ENCODE data around the gene SCO1. TPM values are rescaled to one million over a fixed set of nuclear protein-coding genes. Genes with fewer than 3 reads are reported as not detected.

SCO1 gene
- total and polyA plus RNA-seq, 10 of the 15 experiments (the other 5 are each of a cell fraction or from before 2014, with no cell fraction given), result 8.2 to 73.0 (median 37.1) TPM

GRCh38 chr17:10623737-10624338, 73.5 kb downstream of the SCO1 start:
- H3K27me3 ChIP-seq (replicated peaks in 1 of 2; ENCODE audit: control insufficient read depth in 2 of 2, insufficient read depth in 2 of 2, low read length in 1 of 2), result no peaks in the 10 kb centered on the region; a peak in 1 of 4 replicates
- TF ChIP-seq RELB (IDR thresholded peaks at IDR 0.05; ENCODE audit: low read depth) (no peak), RUNX3 (IDR thresholded peaks at IDR 0.05; ENCODE audit: low read length) (no peak), SMC3 (IDR thresholded peaks at IDR 0.05; ENCODE audit: borderline replicate concordance, low read length) (no peak), TAF1 (IDR thresholded peaks at IDR 0.05; ENCODE audit: borderline replicate concordance, low read depth, low read length) (no peak), BRCA1 (IDR thresholded peaks at IDR 0.05; ENCODE audit: low read depth, low read length) (no peak), KDM1A (IDR thresholded peaks at IDR 0.05; ENCODE audit: borderline replicate concordance) (no peak), CEBPB (IDR thresholded peaks at IDR 0.05; ENCODE audit: borderline replicate concordance in 1 of 2, low read depth in 2 of 2, low read length in 2 of 2) (no peak), NFIC (IDR thresholded peaks at IDR 0.05; ENCODE audit: low read depth, low read length) (no peak), CHD4 (IDR thresholded peaks at IDR 0.05) (no peak), HDAC2 (IDR thresholded peaks at IDR 0.05) (no peak)
- TF ChIP-seq, protein P1, sequence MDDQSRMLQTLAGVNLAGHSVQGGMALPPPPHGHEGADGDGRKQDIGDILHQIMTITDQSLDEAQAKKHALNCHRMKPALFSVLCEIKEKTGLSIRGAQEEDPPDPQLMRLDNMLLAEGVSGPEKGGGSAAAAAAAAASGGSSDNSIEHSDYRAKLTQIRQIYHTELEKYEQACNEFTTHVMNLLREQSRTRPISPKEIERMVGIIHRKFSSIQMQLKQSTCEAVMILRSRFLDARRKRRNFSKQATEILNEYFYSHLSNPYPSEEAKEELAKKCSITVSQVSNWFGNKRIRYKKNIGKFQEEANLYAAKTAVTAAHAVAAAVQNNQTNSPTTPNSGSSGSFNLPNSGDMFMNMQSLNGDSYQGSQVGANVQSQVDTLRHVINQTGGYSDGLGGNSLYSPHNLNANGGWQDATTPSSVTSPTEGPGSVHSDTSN (IDR thresholded peaks at IDR 0.05; ENCODE audit: insufficient replicate concordance, low read depth, low read length), result no peak
- TF ChIP-seq, protein P2, sequence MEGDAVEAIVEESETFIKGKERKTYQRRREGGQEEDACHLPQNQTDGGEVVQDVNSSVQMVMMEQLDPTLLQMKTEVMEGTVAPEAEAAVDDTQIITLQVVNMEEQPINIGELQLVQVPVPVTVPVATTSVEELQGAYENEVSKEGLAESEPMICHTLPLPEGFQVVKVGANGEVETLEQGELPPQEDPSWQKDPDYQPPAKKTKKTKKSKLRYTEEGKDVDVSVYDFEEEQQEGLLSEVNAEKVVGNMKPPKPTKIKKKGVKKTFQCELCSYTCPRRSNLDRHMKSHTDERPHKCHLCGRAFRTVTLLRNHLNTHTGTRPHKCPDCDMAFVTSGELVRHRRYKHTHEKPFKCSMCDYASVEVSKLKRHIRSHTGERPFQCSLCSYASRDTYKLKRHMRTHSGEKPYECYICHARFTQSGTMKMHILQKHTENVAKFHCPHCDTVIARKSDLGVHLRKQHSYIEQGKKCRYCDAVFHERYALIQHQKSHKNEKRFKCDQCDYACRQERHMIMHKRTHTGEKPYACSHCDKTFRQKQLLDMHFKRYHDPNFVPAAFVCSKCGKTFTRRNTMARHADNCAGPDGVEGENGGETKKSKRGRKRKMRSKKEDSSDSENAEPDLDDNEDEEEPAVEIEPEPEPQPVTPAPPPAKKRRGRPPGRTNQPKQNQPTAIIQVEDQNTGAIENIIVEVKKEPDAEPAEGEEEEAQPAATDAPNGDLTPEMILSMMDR (IDR thresholded peaks at IDR 0.05 in 2 of 3, conservative IDR thresholded peaks at IDR 0.05 in 1 of 3; ENCODE audit: control insufficient read depth in 2 of 3, extremely low read depth in 1 of 3, insufficient read depth in 1 of 3, low read depth in 3 of 3, low read length in 3 of 3), result no peak
- TF ChIP-seq, protein P3, sequence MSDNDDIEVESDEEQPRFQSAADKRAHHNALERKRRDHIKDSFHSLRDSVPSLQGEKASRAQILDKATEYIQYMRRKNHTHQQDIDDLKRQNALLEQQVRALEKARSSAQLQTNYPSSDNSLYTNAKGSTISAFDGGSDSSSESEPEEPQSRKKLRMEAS (IDR thresholded peaks at IDR 0.05; ENCODE audit: low read depth, low read length), result no peak
- TF ChIP-seq, protein P4, sequence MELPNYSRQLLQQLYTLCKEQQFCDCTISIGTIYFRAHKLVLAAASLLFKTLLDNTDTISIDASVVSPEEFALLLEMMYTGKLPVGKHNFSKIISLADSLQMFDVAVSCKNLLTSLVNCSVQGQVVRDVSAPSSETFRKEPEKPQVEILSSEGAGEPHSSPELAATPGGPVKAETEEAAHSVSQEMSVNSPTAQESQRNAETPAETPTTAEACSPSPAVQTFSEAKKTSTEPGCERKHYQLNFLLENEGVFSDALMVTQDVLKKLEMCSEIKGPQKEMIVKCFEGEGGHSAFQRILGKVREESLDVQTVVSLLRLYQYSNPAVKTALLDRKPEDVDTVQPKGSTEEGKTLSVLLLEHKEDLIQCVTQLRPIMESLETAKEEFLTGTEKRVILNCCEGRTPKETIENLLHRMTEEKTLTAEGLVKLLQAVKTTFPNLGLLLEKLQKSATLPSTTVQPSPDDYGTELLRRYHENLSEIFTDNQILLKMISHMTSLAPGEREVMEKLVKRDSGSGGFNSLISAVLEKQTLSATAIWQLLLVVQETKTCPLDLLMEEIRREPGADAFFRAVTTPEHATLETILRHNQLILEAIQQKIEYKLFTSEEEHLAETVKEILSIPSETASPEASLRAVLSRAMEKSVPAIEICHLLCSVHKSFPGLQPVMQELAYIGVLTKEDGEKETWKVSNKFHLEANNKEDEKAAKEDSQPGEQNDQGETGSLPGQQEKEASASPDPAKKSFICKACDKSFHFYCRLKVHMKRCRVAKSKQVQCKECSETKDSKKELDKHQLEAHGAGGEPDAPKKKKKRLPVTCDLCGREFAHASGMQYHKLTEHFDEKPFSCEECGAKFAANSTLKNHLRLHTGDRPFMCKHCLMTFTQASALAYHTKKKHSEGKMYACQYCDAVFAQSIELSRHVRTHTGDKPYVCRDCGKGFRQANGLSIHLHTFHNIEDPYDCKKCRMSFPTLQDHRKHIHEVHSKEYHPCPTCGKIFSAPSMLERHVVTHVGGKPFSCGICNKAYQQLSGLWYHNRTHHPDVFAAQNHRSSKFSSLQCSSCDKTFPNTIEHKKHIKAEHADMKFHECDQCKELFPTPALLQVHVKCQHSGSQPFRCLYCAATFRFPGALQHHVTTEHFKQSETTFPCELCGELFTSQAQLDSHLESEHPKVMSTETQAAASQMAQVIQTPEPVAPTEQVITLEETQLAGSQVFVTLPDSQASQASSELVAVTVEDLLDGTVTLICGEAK (IDR thresholded peaks at IDR 0.05; ENCODE audit: borderline replicate concordance), result no peak
- no peaks in the 10 kb centered on the region for H3K4me1 ChIP-seq (ENCODE audit: control insufficient read depth, insufficient read depth, low read length)
- ChIA-PET CTCF (interaction anchor here (1.1 kb wide), 1 partner anchor 9 kb away, joined by 3 read pairs; no protein-coding TSS in a partner anchor), SMC1A (ENCODE audit: uncharacterized antibody, unreplicated experiment) (no interaction called here), RAD21 (ENCODE audit: unreplicated experiment) (interaction anchor here (0.7 kb wide), 1 partner anchor 124 kb away, joined by 3 read pairs; no protein-coding TSS in a partner anchor), POLR2A (no interaction called here)
- H3K9ac ChIP-seq (ENCODE audit: control insufficient read depth, insufficient read depth, low read length), result no peak overlapping the region
- H3K27ac ChIP-seq (ENCODE audit: control insufficient read depth, insufficient read depth), result no peak overlapping the region
- in situ Hi-C loops (cut with MboI) (no loop called here), intact Hi-C loops (cut with micrococcal nuclease; ENCODE audit: unreplicated experiment) (no loop called here)
- H3K79me2 ChIP-seq (ENCODE audit: control insufficient read depth, insufficient read depth, low read length), result no peaks in the 10 kb centered on the region
- 55% methylated on average over 8 of the region's 10 CpGs for WGBS (ENCODE audit: insufficient coverage, insufficient replicate concordance, low lambda C conversion rate, missing lambda C conversion rate)
- no peaks in the 10 kb centered on the region for H3K9me3 ChIP-seq (replicated peaks; ENCODE audit: control insufficient read depth, insufficient read depth, low read length)
- no peak for ATAC-seq
- no peak overlapping the region for H2AFZ ChIP-seq (ENCODE audit: control insufficient read depth, low read depth, low read length)
- H3K36me3 ChIP-seq (ENCODE audit: control insufficient read depth in 2 of 2, insufficient read depth in 2 of 2, low read length in 1 of 2), result no peaks in the 10 kb centered on the region
- no peak for DNase-seq (ENCODE audit: low read depth, low spot score)
- H3K4me2 ChIP-seq (ENCODE audit: control insufficient read depth, insufficient read depth), result no peak overlapping the region
- no peak for FAIRE-seq
- no peaks in the 10 kb centered on the region for H4K20me1 ChIP-seq (ENCODE audit: control insufficient read depth, insufficient read depth)
- no TSS peak for BruUV-seq (replicated peaks)
- H3K4me3 ChIP-seq, result no peak overlapping the region

Measured in GM12878 (cell line).